Aortic smooth muscle cell (primary cell): ENCODE data around the gene SPTY2D1. TPM values are rescaled to one million over a fixed set of nuclear protein-coding genes. Genes with fewer than 3 reads are reported as not detected.

Experiments
- total RNA-seq: library from RNA; depleted of rRNA; stranded (reverse); fragments of >200 nt; gene quantifications from 2 replicates; pipeline ENCODE4 v1.2.3, GENCODE V29; 2014

Gene SPTY2D1
- total RNA-seq = 15.2 and 19.6 TPM in 2 replicates

GRCh38 chr11:18634140-18635032, at the start of gene SPTY2D1:
SPTY2D1 (minus strand) TSS chr11:18634342; CDS start chr11:18634257, 85 bp downstream.

GRCh38 chr11:18599739-18600230, 34.4 kb downstream of the SPTY2D1 start, which contains the start of gene MISFA:
MISFA (plus strand) TSS chr11:18599789; CDS start chr11:18599929, 140 bp downstream.

GRCh38 chr11:18588297-18589252, 45.6 kb downstream of the SPTY2D1 start, which contains the start of gene UEVLD:
UEVLD (minus strand) TSS chr11:18588734; CDS start chr11:18588654, 80 bp downstream.

Other genes with a start within 250 kb of the SPTY2D1 start
- gene LDHA, start 239.8 kb downstream of the SPTY2D1 start, total RNA-seq = 490 and 579 TPM in 2 replicates
- 1.3 TPM in 1 of 2 replicates, not detected in the other for gene LDHC, start 222.0 kb downstream of the SPTY2D1 start, total RNA-seq
- not detected in 2 replicates for gene LDHAL6A, start 178.5 kb downstream of the SPTY2D1 start, total RNA-seq
- gene TSG101, start 107.4 kb downstream of the SPTY2D1 start, total RNA-seq = 60.5 and 63.2 TPM in 2 replicates
- 23.1 and 24.7 TPM in 2 replicates for gene UEVLD, start 45.6 kb downstream of the SPTY2D1 start, total RNA-seq
- gene MISFA, start 34.6 kb downstream of the SPTY2D1 start, total RNA-seq = 0.26 and 0.31 TPM in 2 replicates
- gene TMEM86A, start 64.4 kb upstream of the SPTY2D1 start, total RNA-seq = 0.12 and 0.66 TPM in 2 replicates
- gene IGSF22, start 91.8 kb upstream of the SPTY2D1 start, total RNA-seq = 0.26 TPM in 1 of 2 replicates, not detected in the other
- not detected in 2 replicates for gene PTPN5, start 157.5 kb upstream of the SPTY2D1 start, total RNA-seq